Activated B cell treated with CpG ODN at 0.5 μM for 24 hours (primary cell): Measurements from ENCODE around the gene MTHFR. TPM values are rescaled to one million over a fixed set of nuclear protein-coding genes. Genes with fewer than 3 reads are reported as not detected.

ENCODE experiments used
- ATAC-seq: fragments of 200-7000 bp; cut with Tn5 transposase; one replicate; pipeline ENCODE4 v1.10.0; 2021; ENCODE audit warnings: low read depth, mild to moderate bottlenecking, moderate library complexity
- CTCF ChIA-PET: fragments of 350-600 bp; sonication (Branson Sonifier 250); formaldehyde crosslinking; loops from one replicate; lab custom pipeline; 2021; ENCODE audit warnings: antibody characterized with exemption; lab: Charles Lee
- POLR2A ChIA-PET: fragments of 350-600 bp; sonication (Branson Sonifier 250); formaldehyde crosslinking; loops from one replicate; lab custom pipeline; 2021; ENCODE audit warnings: antibody characterized with exemption; lab: Charles Lee
- DNase-seq: peaks from one replicate; pipeline ENCODE4 v3.0.0; 2022
- H3K27ac Mint-ChIP-seq: one replicate; pipeline ENCODE4 v1.8.0; 2020; ENCODE audit warnings: mixed read lengths
- H3K27me3 Mint-ChIP-seq: one replicate; pipeline ENCODE4 v1.8.0; 2021; ENCODE audit warnings: mixed read lengths
- H3K36me3 Mint-ChIP-seq: one replicate; pipeline ENCODE4 v1.8.0; 2021; ENCODE audit warnings: low read depth, mixed read lengths
- H3K4me1 Mint-ChIP-seq: one replicate; pipeline ENCODE4 v1.8.0; 2021; ENCODE audit warnings: mixed read lengths
- H3K4me3 Mint-ChIP-seq: one replicate; pipeline ENCODE4 v1.8.0; 2020; ENCODE audit warnings: mild to moderate bottlenecking, mixed read lengths
- H3K9me3 Mint-ChIP-seq: one replicate; pipeline ENCODE4 v1.8.0; 2020; ENCODE audit warnings: mixed read lengths
- intact Hi-C: fragments of 100-400 bp; cut with micrococcal nuclease; formaldehyde crosslinking; loops from one replicate; pipeline ENCODE4 v1.15.1; 2024
- total RNA-seq: library from RNA; stranded (reverse); gene quantifications from 2 replicates; pipeline ENCODE4 v1.2.3, GENCODE V29; 2022
- TF ChIP-seq, protein P1 (sequence below): fragments of 200-600 bp; IDR thresholded peaks from one replicate; pipeline ENCODE4 v1.8.0; 2022; ENCODE audit warnings: antibody characterized with exemption, mild to moderate bottlenecking

MTHFR gene
- total RNA-seq, 1 donor from 2014 or later = 56.9 TPM

DNA sequence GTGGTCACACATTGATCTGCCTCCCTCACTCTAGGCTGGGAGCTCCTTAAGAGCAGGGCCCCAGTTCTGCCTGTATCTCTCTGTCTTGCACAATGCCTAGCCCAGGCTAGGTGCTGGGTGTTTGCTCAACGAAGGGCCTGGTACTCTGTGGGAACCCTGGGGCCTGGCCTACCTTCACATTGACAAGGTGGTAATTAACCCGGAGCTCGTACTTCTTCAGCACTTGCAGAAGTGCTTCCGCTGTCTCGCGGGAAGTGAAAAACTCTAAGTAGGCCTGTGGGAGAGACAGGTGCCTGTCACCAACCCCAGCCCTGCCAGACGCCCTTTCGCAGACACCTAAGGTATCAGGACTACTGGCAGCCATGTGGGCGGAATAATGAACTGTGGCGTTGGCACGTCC lies 13.7 kb downstream of the MTHFR start:
- peak overlapping the region; percentile 50 for H3K27ac Mint-ChIP-seq

DNA sequence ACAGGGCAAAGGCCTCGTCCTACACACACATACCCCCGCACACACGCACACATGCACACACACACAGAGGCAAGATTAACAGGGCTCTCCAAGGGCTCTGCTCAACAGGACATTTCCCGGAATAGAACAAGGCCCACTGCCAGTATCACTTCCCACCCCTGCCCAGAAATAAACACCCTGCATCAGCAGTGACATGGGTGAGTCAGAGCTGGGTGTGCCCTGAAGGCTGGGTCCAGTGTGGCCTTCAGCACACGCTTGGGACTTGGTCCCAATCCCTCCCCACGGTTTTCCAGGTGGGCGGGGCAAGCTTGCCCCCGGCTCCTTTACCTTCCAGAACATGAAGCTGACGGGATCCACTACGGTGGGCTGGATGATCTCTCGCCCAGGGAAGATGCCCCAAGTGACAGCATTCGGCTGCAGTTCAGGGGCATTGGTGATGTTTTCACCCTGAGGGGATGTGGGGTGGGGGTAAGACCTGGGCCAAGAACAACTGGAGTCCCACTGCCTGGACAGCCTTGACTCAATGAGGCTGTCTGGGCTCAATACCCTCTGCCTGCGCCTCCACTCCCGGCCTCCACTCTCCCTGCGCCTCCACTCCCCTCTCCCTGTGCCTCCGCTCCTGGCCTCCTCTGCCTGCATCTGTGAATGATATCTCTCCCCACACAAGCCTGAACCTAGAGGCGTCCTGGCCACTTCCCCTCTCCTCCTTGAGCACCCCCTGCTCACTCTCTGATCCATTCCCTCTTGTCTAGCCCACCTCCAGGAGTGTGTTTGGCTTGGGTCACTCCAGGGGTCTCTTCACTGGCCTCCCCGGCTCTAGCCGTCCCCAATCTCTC lies 14.7 kb downstream of the MTHFR start:
- intact Hi-C loops = no loop called here
- TF ChIP-seq, protein P1, sequence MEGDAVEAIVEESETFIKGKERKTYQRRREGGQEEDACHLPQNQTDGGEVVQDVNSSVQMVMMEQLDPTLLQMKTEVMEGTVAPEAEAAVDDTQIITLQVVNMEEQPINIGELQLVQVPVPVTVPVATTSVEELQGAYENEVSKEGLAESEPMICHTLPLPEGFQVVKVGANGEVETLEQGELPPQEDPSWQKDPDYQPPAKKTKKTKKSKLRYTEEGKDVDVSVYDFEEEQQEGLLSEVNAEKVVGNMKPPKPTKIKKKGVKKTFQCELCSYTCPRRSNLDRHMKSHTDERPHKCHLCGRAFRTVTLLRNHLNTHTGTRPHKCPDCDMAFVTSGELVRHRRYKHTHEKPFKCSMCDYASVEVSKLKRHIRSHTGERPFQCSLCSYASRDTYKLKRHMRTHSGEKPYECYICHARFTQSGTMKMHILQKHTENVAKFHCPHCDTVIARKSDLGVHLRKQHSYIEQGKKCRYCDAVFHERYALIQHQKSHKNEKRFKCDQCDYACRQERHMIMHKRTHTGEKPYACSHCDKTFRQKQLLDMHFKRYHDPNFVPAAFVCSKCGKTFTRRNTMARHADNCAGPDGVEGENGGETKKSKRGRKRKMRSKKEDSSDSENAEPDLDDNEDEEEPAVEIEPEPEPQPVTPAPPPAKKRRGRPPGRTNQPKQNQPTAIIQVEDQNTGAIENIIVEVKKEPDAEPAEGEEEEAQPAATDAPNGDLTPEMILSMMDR = no peak
- peak; percentile 70 for ATAC-seq
- Mint-ChIP-seq H3K9me3 (no peaks in the 10 kb centered on the region), H3K27ac (peak overlapping the region; percentile 64), H3K36me3 (peaks cover 58% of the 10 kb centered on the region), H3K27me3 (no peaks in the 10 kb centered on the region), H3K4me3 (no peak overlapping the region), H3K4me1 (peaks cover 25% of the 10 kb centered on the region)
- POLR2A ChIA-PET = interaction anchor here (0.5 to 1.2 kb wide), 5 partner anchors 12 to 143 kb away, joined by 3 to 5 read pairs (median 4); partner anchors contain the start of genes CLCN6 and MTHFR
- DNase-seq = no peak
- CTCF ChIA-PET = no interaction called here

More for the DNA sequence above, 13.7 kb downstream of the MTHFR start:
- intact Hi-C loops = no loop called here
- Mint-ChIP-seq H3K9me3 (no peaks in the 10 kb centered on the region), H3K4me1 (peaks cover 17% of the 10 kb centered on the region), H3K36me3 (peaks cover 67% of the 10 kb centered on the region), H3K4me3 (no peak overlapping the region), H3K27me3 (no peaks in the 10 kb centered on the region)
- TF ChIP-seq, protein P1 = no peak
- CTCF ChIA-PET = no interaction called here
- DNase-seq (no peak), ATAC-seq (no peak)
- POLR2A ChIA-PET = interaction anchor here (0.5 to 0.6 kb wide), 2 partner anchors 11 to 142 kb away, joined by 3 to 4 read pairs; no protein-coding TSS in a partner anchor

DNA sequence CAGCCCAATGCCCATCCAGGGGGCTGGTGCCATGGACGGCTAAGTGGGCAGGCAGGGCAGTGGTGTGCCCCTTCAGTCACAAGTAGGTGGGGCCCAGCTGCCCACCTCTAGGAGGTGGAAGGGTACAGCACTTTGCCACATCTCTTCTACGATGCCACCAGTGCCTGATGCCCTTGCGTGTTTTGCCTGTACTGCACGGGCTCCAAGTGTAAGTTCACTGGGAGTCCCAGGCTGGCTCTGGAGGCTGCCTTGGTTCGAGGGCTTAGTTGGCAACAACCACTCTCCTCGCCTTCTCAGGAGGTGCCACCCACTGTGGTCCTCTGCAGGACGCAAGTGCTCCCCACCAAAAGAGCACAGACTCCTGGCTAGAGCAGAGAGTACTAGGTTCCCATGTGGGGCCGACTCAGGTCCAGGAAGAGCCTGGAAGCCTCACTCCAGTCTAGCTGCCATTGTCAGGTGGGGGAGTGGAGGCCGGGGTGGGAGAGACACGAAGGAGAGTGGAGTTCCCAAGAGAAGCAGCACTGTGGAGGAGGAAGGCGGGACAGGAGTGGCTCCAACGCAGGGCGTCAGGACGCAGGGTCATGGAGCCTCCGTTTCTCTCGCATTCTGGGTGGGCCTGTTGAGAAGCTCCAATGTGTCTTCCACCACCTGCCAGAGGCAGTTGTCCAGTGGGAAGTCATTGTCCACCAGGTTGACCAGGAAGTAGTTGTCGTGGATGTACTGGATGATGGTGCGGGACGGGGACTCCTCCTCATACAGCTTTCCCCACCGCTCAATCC lies 15.5 kb downstream of the MTHFR start:
- no peak for ATAC-seq
- H3K27ac Mint-ChIP-seq = peak overlapping the region; percentile 64

DNA sequence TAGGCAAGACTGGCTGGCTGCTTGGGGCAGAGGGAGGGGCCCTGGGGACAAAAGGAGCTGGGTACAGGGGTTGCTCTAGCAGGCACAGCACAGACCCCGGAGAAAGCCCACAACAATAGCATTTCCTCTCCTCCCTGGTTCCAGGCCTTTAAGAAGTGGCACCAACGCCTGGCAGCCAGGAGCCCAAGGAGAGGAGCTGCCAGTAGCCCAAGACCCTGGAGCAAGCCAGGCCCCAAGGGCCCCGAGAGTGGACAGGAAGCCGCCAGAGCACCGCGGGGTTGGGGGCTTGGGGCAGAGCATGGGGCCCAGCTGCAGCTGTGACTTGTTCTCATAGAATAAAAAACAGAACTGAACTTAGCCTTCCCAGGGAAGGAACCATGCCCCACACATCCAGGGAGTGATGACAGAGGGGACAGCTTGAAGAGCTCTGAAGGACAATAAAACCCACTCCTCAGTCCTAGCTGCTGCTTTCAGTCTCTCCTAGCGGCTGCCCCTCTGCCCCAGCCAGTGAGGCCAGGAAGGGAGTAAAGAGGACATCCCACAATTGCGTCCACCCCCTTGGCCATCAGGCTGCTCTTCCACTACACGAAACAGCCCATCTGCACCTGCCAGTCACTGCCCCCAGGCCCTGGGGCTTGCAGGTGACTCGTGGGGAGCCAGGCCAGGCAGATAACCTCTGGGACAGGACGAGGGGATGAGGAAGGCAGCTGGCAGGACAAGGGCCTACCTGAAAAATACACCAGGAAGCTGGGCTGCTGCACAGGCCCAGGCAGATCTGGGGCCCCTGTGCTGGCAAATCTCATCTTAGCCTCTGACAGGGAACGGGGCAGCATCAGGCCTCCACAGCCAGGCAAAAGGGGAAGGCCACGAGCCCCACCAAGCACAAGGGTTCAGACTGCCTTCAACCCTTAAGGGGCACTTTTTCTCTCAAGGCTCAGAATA lies 16.4 kb downstream of the MTHFR start:
- Mint-ChIP-seq H3K4me1 (peaks cover 36% of the 10 kb centered on the region), H3K9me3 (no peaks in the 10 kb centered on the region), H3K27ac (no peak overlapping the region), H3K27me3 (no peaks in the 10 kb centered on the region), H3K36me3 (peaks cover 41% of the 10 kb centered on the region), H3K4me3 (no peak overlapping the region)
- POLR2A ChIA-PET = interaction anchor here (0.5 to 1.4 kb wide), 3 partner anchors 17 to 125 kb away, joined by 3 to 5 read pairs (median 4); partner anchors contain the start of gene CLCN6
- DNase-seq (no peak), ATAC-seq (no peak)
- CTCF ChIA-PET = no interaction called here
- TF ChIP-seq, protein P1 = no peak
- intact Hi-C loops = loop anchor here (10.0 kb wide), 1 partner anchor 45 kb away; no protein-coding TSS in a partner anchor

More for the DNA sequence above, 15.5 kb downstream of the MTHFR start:
- no peak overlapping the region for H3K4me3 Mint-ChIP-seq
- POLR2A ChIA-PET = interaction anchor here (1.1 to 1.2 kb wide), 4 partner anchors 13 to 117 kb away, joined by 3 to 5 read pairs (median 4); partner anchors contain the start of genes CLCN6 and MTHFR
- H3K27me3 Mint-ChIP-seq = no peaks in the 10 kb centered on the region
- TF ChIP-seq, protein P1 = no peak
- intact Hi-C loops = no loop called here
- H3K9me3 Mint-ChIP-seq = no peaks in the 10 kb centered on the region
- peaks cover 50% of the 10 kb centered on the region for H3K36me3 Mint-ChIP-seq
- no peak for DNase-seq
- CTCF ChIA-PET = no interaction called here
- peaks cover 33% of the 10 kb centered on the region for H3K4me1 Mint-ChIP-seq
